Prostate gland (tissue), 2 donors: Measurements from ENCODE around the gene P3H2.

Experiments used
- POLR2A ChIP-seq: fragments of 450-650 bp; IDR thresholded peaks from one replicate; pipeline ENCODE4 v1.6.1; 2016; ENCODE audit warnings: antibody characterized with exemption, mild to moderate bottlenecking
- POLR2AphosphoS5 ChIP-seq: sonication (generic); formaldehyde crosslinking; IDR thresholded peaks from one replicate; pipeline ENCODE4 v1.6.1; 2017; ENCODE audit warnings: antibody characterized with exemption
- TF ChIP-seq, protein P1 (sequence below), 4 experiments: fragments of 200-600 bp in 2 of 4; fragments of 450-650 bp in 2 of 4; sonication (generic) in 2 of 4; IDR thresholded peaks; 1 replicate in 3 of 4; 2 replicates in 1 of 4; pipeline ENCODE4 v1.5.1; 2016 to 2019; ENCODE audit warnings: antibody characterized with exemption in 4 of 4, mild to moderate bottlenecking in 2 of 4, moderate library complexity in 2 of 4

- TF ChIP-seq, protein P1, sequence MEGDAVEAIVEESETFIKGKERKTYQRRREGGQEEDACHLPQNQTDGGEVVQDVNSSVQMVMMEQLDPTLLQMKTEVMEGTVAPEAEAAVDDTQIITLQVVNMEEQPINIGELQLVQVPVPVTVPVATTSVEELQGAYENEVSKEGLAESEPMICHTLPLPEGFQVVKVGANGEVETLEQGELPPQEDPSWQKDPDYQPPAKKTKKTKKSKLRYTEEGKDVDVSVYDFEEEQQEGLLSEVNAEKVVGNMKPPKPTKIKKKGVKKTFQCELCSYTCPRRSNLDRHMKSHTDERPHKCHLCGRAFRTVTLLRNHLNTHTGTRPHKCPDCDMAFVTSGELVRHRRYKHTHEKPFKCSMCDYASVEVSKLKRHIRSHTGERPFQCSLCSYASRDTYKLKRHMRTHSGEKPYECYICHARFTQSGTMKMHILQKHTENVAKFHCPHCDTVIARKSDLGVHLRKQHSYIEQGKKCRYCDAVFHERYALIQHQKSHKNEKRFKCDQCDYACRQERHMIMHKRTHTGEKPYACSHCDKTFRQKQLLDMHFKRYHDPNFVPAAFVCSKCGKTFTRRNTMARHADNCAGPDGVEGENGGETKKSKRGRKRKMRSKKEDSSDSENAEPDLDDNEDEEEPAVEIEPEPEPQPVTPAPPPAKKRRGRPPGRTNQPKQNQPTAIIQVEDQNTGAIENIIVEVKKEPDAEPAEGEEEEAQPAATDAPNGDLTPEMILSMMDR (IDR thresholded peaks at IDR 0.05) = no peak
- no peak for TF ChIP-seq POLR2AphosphoS5
- TF ChIP-seq POLR2A = no peak
Measured at GRCh38 chr3:190094160-190094718, 26.5 kb downstream of the P3H2 start.
